Stimulated activated naive B cell treated with anti-CD40 and anti-IgM and Interleukin-4, amounts not matched to agents 10 μg/mL and 1 μg/mL and 100 μg/mL, for 72 hours (primary cell): ENCODE measurements around the gene TGFBR3.

ENCODE experiments used
- ATAC-seq, 2 donors: fragments of 150-1000 bp; cut with Tn5 transposase; replicated peaks; 2 replicates each; pipeline ENCODE4 v1.10.0; 2021; ENCODE audit warnings: moderate library complexity in 1 of 2
- DNase-seq: peaks from one replicate; pipeline ENCODE4 v3.0.0; 2021
- H3K27ac Mint-ChIP-seq: one replicate; pipeline ENCODE4 v1.8.0; 2022; ENCODE audit warnings: mild to moderate bottlenecking, mixed read lengths
- H3K27me3 Mint-ChIP-seq, 2 donors: one replicate each; pipeline ENCODE4 v1.8.0; 2022; ENCODE audit warnings: mixed read lengths in 2 of 2
- H3K36me3 Mint-ChIP-seq, 2 donors: one replicate each; pipeline ENCODE4 v1.8.0; 2022; ENCODE audit warnings: mixed read lengths in 2 of 2, mild to moderate bottlenecking in 1 of 2
- H3K4me1 Mint-ChIP-seq, 2 donors: one replicate each; pipeline ENCODE4 v1.8.0; 2022; ENCODE audit warnings: mixed read lengths in 2 of 2, mild to moderate bottlenecking in 1 of 2
- H3K4me3 Mint-ChIP-seq, 2 donors: one replicate each; pipeline ENCODE4 v1.8.0; 2022; ENCODE audit warnings: mild to moderate bottlenecking in 2 of 2, mixed read lengths in 2 of 2, moderate library complexity in 1 of 2
- H3K9me3 Mint-ChIP-seq, 2 donors: one replicate each; pipeline ENCODE4 v1.8.0; 2022; ENCODE audit warnings: mixed read lengths in 2 of 2, mild to moderate bottlenecking in 1 of 2

The TGFBR3 gene

DNA sequence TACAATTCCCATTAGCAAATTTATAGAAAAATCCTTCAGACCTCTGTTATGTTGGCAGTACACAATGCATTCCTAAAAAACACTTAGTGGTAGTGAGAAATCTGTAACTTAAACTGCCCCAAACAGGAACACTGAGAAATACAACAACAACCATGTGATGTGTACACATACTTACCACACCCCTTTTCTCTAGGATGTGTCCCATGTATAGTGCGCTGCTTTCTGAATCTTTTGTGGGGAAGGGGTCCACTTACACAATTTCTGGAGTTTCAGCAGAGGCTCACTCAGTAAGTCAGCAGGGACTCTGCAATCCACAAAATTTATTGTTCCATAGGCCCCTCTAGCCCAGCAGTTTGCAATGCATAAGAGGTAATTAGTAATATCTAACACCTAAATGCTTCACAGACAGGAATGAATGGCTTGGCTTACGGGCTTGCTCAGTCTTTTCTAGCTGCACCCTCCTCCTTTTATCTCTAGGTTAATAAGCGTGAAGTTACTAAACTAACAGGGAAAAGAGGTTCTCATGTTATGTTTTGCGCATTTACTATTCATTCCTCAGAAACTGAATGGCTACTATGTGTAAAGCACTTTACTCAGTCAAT, 115.2 kb downstream of the TGFBR3 start:
- H3K9me3 Mint-ChIP-seq: peaks cover 0 to 6% of the 10 kb centered on the region in 2 donors
- ATAC-seq (no peak), DNase-seq (no peak)
- peaks cover 0 to 6% of the 10 kb centered on the region in 2 donors for H3K27me3 Mint-ChIP-seq
- peaks cover 0 to 8% of the 10 kb centered on the region in 2 donors for H3K4me1 Mint-ChIP-seq
- no peaks in the 10 kb centered on the region for H3K36me3 Mint-ChIP-seq
- no peak overlapping the region for H3K27ac Mint-ChIP-seq
- no peak overlapping the region for H3K4me3 Mint-ChIP-seq

DNA sequence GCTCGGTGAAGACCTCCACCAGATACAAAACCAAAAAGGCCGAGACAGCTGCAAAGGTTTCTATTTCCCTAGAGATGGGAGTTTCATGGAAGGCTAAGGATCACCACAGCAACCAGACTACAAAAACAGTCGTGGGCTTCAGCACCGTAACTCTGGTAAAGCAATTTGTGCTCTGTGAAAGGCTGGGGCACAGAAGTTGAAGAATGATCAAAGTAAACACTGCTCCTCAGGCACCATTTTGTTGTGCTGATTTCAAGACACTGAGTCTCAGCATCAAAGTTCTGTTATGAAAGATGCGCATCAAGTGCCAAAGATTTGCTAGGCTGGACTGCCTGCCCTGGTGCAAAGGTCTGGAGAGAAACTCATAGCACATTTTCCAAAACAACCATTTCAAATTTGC, 116.2 kb downstream of the TGFBR3 start:
- H3K36me3 Mint-ChIP-seq: no peaks in the 10 kb centered on the region
- DNase-seq (no peak), ATAC-seq (no peak)
- peaks cover 0 to 6% of the 10 kb centered on the region in 2 donors for H3K27me3 Mint-ChIP-seq
- H3K27ac Mint-ChIP-seq: no peak overlapping the region
- no peak overlapping the region for H3K4me3 Mint-ChIP-seq
- H3K4me1 Mint-ChIP-seq: peaks cover 0 to 8% of the 10 kb centered on the region in 2 donors
- H3K9me3 Mint-ChIP-seq: peaks cover 0 to 6% of the 10 kb centered on the region in 2 donors

DNA sequence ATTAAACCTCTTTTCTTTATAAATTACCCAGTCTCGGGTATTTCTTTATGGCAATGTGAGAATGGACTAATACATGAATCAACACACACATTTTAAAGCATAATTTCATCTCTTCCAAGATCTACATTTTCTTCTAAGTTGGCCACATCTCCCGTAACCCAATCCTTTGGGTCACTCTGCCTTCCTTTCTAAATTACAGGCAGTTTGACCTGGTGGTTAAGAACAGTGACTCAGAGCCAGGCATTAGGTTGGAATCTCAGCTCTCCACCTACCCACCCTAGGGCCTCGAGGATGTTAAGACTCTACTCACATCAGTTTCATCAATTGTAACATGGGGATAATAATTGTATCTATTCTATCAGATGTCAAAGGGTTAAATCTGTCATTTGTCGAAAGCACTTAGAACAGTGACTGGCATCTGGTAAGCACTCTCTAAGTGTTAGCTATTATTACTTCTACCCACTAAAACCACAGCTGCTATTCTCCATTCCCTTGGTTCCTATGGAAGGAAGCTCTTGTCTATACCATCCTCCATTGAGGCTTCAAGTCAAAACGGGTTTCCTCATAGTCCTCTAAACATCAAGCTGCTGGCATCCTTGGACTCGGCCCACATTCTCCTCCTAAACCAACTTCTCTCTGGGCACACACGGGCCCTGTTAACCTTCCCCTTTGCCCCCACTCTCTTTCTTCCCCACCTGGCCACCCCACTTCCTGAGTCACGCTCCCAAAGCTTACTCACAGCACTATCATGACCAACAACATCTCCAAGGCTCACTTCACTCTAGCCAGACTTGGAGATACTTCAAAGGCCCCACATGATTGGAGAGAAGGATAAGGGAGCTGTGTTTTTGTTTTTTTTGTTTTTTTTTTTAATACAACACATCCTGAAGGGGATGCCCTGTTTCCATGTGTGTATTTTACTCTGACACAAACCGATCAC, 116.9 kb downstream of the TGFBR3 start:
- Mint-ChIP-seq H3K4me3 (no peak overlapping the region), H3K27me3 (peaks cover 0 to 6% of the 10 kb centered on the region in 2 donors), H3K36me3 (no peaks in the 10 kb centered on the region), H3K9me3 (peaks cover 0 to 6% of the 10 kb centered on the region in 2 donors), H3K27ac (no peak overlapping the region), H3K4me1 (peaks cover 0 to 8% of the 10 kb centered on the region in 2 donors)
- ATAC-seq (no peak), DNase-seq (no peak)

DNA sequence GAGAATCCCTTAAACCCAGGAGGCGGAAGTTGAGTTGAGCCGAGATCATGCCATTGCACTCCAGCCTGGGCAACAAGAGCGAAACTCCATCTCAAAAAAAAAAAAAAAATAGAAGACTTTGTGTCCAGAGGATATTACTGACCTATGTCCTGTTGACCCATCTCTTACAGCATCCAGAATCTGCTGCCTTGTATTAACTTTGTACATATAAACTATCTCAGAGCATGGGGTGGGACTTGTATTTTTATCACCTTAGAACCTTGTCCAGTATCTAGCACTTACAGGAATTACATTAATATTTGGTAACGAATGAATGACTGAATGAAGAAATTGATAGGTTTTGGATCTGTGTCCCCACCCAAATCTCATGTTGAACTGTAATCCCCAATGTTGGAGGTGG, 117.8 kb downstream of the TGFBR3 start:
- Mint-ChIP-seq H3K9me3 (peaks cover 0 to 6% of the 10 kb centered on the region in 2 donors), H3K4me3 (no peak overlapping the region), H3K27me3 (peaks cover 0 to 6% of the 10 kb centered on the region in 2 donors), H3K4me1 (peaks cover 0 to 8% of the 10 kb centered on the region in 2 donors), H3K27ac (no peak overlapping the region), H3K36me3 (no peaks in the 10 kb centered on the region)
- ATAC-seq: no peak
- no peak for DNase-seq

DNA sequence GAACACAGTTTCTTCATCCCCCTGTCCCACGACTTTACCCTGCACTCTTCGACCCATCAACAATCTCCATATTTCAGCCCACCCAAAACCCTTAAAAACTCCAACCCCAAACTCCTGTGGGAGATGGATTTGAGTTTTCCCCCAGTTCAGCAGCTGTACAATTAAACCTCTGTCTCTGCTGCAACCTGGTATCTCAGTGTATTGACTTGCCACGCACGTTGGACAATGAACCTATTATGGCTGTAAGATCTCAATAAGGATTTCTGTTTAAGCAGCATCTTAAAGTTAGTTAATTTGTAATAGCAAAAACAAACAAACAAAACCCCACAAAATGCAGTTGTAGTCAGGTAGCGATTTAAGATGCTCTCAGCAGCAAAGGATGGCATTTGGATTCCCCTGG, 119.1 kb downstream of the TGFBR3 start:
- H3K27me3 Mint-ChIP-seq: peaks cover 0 to 6% of the 10 kb centered on the region in 2 donors
- H3K27ac Mint-ChIP-seq: no peak overlapping the region
- no peaks in the 10 kb centered on the region for H3K36me3 Mint-ChIP-seq
- H3K9me3 Mint-ChIP-seq: peaks cover 0 to 6% of the 10 kb centered on the region in 2 donors
- H3K4me3 Mint-ChIP-seq: no peak overlapping the region
- DNase-seq (no peak), ATAC-seq (no peak)
- H3K4me1 Mint-ChIP-seq: peaks cover 0 to 8% of the 10 kb centered on the region in 2 donors

DNA sequence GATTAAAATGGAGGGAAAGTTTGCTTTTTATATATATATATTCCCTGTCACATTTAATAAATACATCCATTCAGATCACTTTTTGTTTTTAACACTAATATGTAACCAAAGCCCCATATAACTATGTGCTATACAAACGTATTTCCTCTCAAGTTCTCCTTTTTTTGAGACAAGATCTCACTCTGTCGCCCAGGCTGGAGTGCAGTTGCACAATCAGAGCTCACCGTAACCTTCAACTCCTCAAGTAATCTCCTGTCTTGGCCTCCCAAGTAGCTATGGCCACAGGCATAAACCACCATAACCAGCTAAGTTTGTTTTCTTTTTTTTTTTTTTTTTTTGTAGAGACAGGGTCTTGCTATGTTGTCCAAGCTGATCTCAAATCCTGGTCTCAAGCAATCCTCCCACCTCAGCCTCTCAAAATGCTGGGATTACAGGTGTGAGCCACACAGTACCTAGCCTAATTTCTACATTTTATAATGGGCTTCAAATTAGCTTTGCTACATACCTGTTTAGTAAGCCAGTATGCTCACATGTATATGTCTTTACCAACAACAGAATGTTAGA, 120.0 kb downstream of the TGFBR3 start:
- ATAC-seq (no peak), DNase-seq (no peak)
- Mint-ChIP-seq H3K4me1 (peaks cover 0 to 8% of the 10 kb centered on the region in 2 donors), H3K27me3 (peaks cover 0 to 6% of the 10 kb centered on the region in 2 donors), H3K36me3 (no peaks in the 10 kb centered on the region), H3K9me3 (peaks cover 0 to 6% of the 10 kb centered on the region in 2 donors), H3K27ac (no peak overlapping the region), H3K4me3 (no peak overlapping the region)

DNA sequence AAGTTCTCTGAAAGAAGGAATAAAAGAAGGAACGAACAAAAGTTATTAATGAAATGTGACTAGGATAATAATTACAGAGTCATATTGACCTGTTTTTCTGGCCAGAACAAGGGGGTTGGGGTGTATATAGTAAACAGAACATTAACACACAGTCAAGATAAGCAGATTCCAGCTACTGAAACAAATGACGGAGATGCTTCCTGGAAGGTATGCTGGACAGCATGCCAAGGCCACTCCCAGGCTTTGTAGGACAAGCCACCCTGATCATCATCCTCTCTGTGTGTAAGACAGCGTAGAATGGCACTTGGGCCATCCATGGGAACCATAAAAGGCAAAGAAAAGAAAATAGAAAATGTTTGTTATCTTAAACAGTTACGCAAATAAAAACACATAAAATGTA, 120.7 kb downstream of the TGFBR3 start:
- H3K36me3 Mint-ChIP-seq: no peaks in the 10 kb centered on the region
- ATAC-seq (no peak), DNase-seq (no peak)
- no peak overlapping the region for H3K27ac Mint-ChIP-seq
- peaks cover 0 to 6% of the 10 kb centered on the region in 2 donors for H3K27me3 Mint-ChIP-seq
- H3K9me3 Mint-ChIP-seq: peaks cover 0 to 6% of the 10 kb centered on the region in 2 donors
- H3K4me3 Mint-ChIP-seq: no peak overlapping the region
- H3K4me1 Mint-ChIP-seq: peaks cover 0 to 8% of the 10 kb centered on the region in 2 donors

DNA sequence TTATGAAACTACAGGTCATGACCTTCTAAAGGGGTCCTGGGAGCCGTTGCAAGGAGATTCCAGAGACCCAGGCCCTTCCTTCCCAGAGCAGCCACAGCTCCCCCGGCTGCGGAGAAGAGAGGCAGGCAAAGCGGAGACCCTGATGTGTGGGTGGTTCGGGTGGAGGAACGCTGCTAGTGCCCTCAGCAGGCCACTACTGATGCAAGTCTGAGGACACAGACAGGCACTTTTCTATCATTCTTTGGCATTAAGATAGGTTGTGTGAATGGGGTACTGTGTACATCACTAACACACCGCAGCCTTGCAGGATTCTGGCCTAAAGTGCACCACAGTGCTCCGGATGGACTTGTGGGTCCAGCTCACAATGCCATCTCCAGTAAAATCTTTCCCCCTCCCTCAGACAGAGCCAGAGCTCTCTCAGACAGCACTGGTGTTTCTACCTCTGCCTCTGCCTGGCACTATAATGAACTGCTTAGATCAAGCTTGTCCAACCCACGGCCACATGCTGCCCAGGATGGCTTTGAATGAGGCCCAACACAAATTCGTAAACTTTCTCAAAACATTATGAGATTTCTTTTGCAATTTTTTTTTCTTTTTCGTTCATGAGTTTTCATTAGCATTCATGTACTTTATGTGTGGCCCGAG, 121.4 kb downstream of the TGFBR3 start:
- ATAC-seq (no peak), DNase-seq (no peak)
- Mint-ChIP-seq H3K27me3 (peaks cover 0 to 6% of the 10 kb centered on the region in 2 donors), H3K36me3 (no peaks in the 10 kb centered on the region), H3K27ac (no peak overlapping the region), H3K4me3 (no peak overlapping the region), H3K4me1 (peaks cover 0 to 8% of the 10 kb centered on the region in 2 donors), H3K9me3 (peaks cover 0 to 6% of the 10 kb centered on the region in 2 donors)

DNA sequence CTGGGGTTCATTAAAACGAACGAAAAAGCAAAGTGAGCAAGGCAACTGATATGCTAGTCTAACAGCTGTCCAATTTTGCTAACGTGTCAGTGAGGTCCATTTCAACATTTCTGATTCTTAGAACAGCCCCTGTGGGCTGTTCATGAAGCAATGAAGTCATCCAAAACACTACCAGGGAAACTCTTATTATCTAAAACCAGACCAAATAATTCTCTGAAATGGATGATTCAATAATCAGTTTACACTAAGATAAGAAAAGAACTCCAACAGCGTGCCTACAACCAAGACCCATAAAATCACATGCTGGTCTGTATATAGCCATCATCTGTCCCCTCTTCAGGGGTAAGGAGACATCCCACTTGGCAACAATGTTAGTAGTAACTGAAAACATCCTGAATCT, 122.7 kb downstream of the TGFBR3 start:
- DNase-seq: no peak
- ATAC-seq: no peak
- no peak overlapping the region for H3K4me3 Mint-ChIP-seq
- H3K27ac Mint-ChIP-seq: no peak overlapping the region
- H3K4me1 Mint-ChIP-seq: no peaks in the 10 kb centered on the region
- no peaks in the 10 kb centered on the region for H3K9me3 Mint-ChIP-seq
- no peaks in the 10 kb centered on the region for H3K36me3 Mint-ChIP-seq
- H3K27me3 Mint-ChIP-seq: no peaks in the 10 kb centered on the region

DNA sequence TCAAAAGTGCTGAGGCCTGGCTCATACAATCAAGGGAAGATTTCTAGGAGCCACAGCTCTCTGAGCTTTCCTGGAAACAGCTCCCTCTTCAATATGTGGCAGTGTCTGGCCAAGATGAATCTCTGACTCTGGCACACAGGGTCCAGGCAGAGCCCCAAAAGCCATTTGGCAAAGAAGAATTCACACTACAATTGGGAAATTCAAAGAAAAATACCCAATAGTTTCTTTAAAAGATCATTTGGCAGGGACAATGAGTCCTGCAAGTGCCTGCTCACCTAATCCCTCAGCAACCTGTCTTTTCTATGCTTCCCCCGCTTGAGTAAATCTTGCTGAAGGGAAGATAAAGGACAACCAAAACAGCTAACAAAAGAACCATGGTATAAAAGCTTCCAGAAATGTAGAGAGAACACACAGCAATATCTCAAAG, 124.6 kb downstream of the TGFBR3 start:
- H3K4me1 Mint-ChIP-seq: no peaks in the 10 kb centered on the region
- no peak overlapping the region for H3K4me3 Mint-ChIP-seq
- no peaks in the 10 kb centered on the region for H3K27me3 Mint-ChIP-seq

DNA sequence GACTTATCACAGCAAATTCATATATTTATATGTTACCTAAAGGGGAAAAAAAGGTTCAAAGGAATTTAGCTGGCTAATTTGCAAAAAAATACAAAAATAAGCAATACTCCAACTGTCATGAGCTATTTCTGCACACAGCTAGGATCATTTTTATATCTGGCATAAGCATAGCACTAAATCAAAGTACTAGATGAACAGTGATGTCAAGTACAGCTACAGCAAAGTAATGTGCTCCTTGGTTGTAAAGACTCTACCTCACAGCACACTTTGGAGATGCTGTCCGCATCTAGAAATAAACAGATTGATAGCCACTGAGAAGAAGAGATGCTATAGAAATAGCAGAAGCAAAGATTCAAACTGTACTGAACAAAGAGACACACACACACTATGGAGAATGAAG, 125.4 kb downstream of the TGFBR3 start:
- ATAC-seq (no peak), DNase-seq (no peak)
- Mint-ChIP-seq H3K27me3 (no peaks in the 10 kb centered on the region), H3K4me1 (no peaks in the 10 kb centered on the region), H3K4me3 (no peak overlapping the region), H3K27ac (no peak overlapping the region), H3K36me3 (no peaks in the 10 kb centered on the region), H3K9me3 (no peaks in the 10 kb centered on the region)

More for the DNA sequence above, 124.6 kb downstream of the TGFBR3 start:
- Mint-ChIP-seq H3K36me3 (no peaks in the 10 kb centered on the region), H3K27ac (no peak overlapping the region), H3K9me3 (no peaks in the 10 kb centered on the region)
- DNase-seq (no peak), ATAC-seq (no peak)

DNA sequence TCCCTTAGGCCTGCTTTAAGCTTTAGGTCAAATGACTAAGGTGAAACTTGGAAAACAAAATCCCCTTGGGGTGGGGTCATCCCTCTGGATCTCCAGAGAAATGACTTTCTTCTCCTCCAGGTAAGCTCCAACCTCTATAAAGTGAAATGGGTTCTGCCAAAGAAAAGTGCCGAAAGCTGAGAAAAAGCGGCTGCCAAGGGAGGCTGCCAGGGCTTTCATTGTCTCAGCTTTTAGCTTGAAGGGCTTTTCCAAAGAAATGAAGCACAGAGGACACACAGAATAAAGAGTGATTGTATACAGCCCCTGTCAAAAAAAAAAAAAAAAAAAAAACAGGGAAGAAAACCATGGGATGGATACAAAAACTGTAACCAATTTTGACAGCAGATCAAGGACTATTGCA, 126.9 kb downstream of the TGFBR3 start:
- peaks cover 0 to 6% of the 10 kb centered on the region in 2 donors for H3K4me1 Mint-ChIP-seq
- no peak for DNase-seq
- H3K27ac Mint-ChIP-seq: no peak overlapping the region
- ATAC-seq: no peak
- H3K36me3 Mint-ChIP-seq: no peaks in the 10 kb centered on the region
- no peaks in the 10 kb centered on the region for H3K9me3 Mint-ChIP-seq
- H3K4me3 Mint-ChIP-seq: no peak overlapping the region
- H3K27me3 Mint-ChIP-seq: no peaks in the 10 kb centered on the region

DNA sequence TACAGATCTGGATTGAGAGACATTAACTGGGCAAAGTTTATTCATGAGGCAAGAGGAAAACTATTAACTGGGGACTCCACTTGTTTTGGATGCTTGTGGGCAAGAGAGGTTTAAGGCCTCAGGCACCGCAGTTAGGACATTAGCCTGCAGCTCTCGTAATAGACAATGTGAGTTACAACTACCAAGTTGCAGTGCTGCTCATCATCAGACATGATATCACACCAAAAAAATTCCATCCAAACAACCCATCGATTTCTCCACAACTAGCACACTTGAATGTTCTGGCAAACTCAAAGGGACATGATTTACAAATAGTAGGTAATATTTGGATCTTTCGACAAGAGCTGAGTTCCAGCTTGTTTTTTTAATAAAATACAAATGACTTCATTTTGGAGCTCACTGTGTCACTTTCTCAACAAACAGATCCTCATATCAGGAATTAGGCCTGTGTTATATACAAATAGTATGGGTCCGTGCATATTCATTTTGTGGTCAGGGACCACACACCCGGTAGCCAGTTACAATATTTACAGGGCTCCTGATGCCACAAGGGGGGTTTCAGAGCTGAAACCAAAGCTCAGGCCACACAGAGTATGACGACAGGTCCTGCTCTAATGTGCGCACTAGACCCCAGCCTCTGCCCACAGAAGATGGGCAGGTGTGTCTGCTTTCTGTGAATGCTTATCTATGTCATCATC, 128.0 kb downstream of the TGFBR3 start:
- Mint-ChIP-seq H3K4me3 (no peak overlapping the region), H3K27ac (no peak overlapping the region), H3K27me3 (no peaks in the 10 kb centered on the region), H3K36me3 (no peaks in the 10 kb centered on the region), H3K9me3 (no peaks in the 10 kb centered on the region), H3K4me1 (peaks cover 3 to 14% of the 10 kb centered on the region in 2 donors)
- ATAC-seq: no peak
- DNase-seq: no peak
